Nephron progenitor cell (in vitro differentiated cells): Measurements from ENCODE around the gene DDIAS.
A peak's percentile ranks its signal among the peaks of the same experiment; 100 is the strongest.

ENCODE experiments used
- DNase-seq: peaks from one replicate; pipeline ENCODE4 v3.0.0; 2021
- H3K27ac Mint-ChIP-seq: 2 replicates; pipeline ENCODE4 v1.8.0; 2021; ENCODE audit warnings: mild to moderate bottlenecking, moderate library complexity, mixed read lengths
- H3K27me3 Mint-ChIP-seq: 2 replicates; pipeline ENCODE4 v1.8.0; 2021; ENCODE audit warnings: mild to moderate bottlenecking, low read depth, mixed read lengths; ENCODE audit not compliant: poor library complexity
- H3K36me3 Mint-ChIP-seq: 2 replicates; pipeline ENCODE4 v1.8.0; 2021; ENCODE audit warnings: low read depth, mixed read lengths
- H3K4me1 Mint-ChIP-seq: 2 replicates; pipeline ENCODE4 v1.8.0; 2021; ENCODE audit warnings: mixed read lengths
- H3K4me3 Mint-ChIP-seq: 2 replicates; pipeline ENCODE4 v1.8.0; 2021; ENCODE audit warnings: mild to moderate bottlenecking, moderate library complexity, mixed read lengths
- H3K9me3 Mint-ChIP-seq: 2 replicates; pipeline ENCODE4 v1.8.0; 2021; ENCODE audit warnings: mild to moderate bottlenecking, moderate library complexity, mixed read lengths
- TF ChIP-seq, protein P1 (sequence below): fragments of 200-600 bp; sonication (generic); IDR thresholded peaks from 2 replicates; pipeline ENCODE4 v1.5.0; 2021; ENCODE audit warnings: antibody characterized with exemption

Gene DDIAS

GRCh38 chr11:82873919-82874333, 27.6 kb upstream of the DDIAS start:
- H3K9me3 Mint-ChIP-seq, result peaks cover 27% of the 10 kb centered on the region
- DNase-seq, result no peak
- H3K4me3 Mint-ChIP-seq, result no peak overlapping the region
- TF ChIP-seq, protein P1, sequence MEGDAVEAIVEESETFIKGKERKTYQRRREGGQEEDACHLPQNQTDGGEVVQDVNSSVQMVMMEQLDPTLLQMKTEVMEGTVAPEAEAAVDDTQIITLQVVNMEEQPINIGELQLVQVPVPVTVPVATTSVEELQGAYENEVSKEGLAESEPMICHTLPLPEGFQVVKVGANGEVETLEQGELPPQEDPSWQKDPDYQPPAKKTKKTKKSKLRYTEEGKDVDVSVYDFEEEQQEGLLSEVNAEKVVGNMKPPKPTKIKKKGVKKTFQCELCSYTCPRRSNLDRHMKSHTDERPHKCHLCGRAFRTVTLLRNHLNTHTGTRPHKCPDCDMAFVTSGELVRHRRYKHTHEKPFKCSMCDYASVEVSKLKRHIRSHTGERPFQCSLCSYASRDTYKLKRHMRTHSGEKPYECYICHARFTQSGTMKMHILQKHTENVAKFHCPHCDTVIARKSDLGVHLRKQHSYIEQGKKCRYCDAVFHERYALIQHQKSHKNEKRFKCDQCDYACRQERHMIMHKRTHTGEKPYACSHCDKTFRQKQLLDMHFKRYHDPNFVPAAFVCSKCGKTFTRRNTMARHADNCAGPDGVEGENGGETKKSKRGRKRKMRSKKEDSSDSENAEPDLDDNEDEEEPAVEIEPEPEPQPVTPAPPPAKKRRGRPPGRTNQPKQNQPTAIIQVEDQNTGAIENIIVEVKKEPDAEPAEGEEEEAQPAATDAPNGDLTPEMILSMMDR, result no peak
- H3K36me3 Mint-ChIP-seq, result peaks cover 42% of the 10 kb centered on the region
- H3K27me3 Mint-ChIP-seq, result peaks cover 4% of the 10 kb centered on the region
- peaks cover 6% of the 10 kb centered on the region for H3K4me1 Mint-ChIP-seq
- peak overlapping the region; percentile 56 for H3K27ac Mint-ChIP-seq

GRCh38 chr11:82874646-82875523, 26.7 kb upstream of the DDIAS start:
- Mint-ChIP-seq H3K36me3 (peaks cover 52% of the 10 kb centered on the region), H3K4me3 (no peak overlapping the region), H3K27me3 (peaks cover 4% of the 10 kb centered on the region), H3K27ac (no peak overlapping the region), H3K9me3 (peaks cover 37% of the 10 kb centered on the region), H3K4me1 (peaks cover 6% of the 10 kb centered on the region)
- TF ChIP-seq, protein P1, result no peak
- DNase-seq, result no peak

- Mint-ChIP-seq H3K4me3 (no peak overlapping the region), H3K27ac (no peak overlapping the region), H3K36me3 (peaks cover 64% of the 10 kb centered on the region), H3K9me3 (peaks cover 38% of the 10 kb centered on the region), H3K27me3 (no peaks in the 10 kb centered on the region), H3K4me1 (no peaks in the 10 kb centered on the region)
- DNase-seq, result no peak
- TF ChIP-seq, protein P1, result no peak
These were observed 17.7 kb upstream of the DDIAS start for GRCh38 chr11:82883853-82884252.

DNA sequence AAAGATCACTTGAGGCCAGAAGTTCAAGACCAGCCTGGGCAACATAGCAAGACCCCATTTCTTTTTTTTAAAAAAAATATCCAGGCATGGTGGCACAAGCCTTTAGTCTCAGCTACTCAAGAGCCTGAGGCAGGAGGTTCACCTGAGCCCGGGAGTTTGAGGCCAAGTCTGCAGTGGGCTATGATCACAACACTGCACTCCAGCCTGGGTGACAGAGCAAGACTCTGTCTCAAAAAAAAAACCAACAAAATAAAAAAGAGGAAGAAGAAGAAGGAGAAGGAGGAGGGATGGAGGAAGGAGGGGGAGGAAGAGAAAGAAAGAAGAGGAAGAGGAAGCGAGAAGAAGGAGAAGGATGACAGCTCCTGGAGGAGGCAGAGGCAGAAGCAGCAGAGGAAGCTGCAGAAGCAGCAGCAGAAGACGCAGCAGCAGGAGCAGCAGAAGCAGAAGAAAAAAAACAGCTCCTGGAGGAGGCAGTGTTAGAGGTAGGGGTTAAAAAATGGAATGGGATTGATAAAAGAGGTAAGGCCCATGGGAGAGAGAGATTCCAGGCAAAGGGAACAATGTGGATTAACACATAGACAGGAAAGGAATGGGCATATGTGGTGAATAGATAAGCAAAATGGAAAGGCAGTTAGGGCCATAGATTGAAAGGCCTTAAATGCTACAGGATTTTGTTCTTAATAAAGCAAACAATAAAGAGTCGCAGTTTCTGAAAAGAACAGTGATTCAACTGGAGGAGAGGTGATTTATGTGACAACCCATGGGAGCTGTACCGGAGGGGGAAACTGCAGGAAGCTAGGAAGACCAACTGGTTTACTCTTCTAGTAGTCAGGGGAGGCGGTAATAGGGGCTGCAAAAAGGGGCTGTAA, 12.2 kb upstream of the DDIAS start:
- Mint-ChIP-seq H3K27ac (no peak overlapping the region), H3K4me3 (no peak overlapping the region), H3K36me3 (peaks cover 13% of the 10 kb centered on the region), H3K27me3 (no peaks in the 10 kb centered on the region), H3K4me1 (no peaks in the 10 kb centered on the region), H3K9me3 (no peaks in the 10 kb centered on the region)
- DNase-seq, result peak; percentile 14
- TF ChIP-seq, protein P1, result no peak

DNA sequence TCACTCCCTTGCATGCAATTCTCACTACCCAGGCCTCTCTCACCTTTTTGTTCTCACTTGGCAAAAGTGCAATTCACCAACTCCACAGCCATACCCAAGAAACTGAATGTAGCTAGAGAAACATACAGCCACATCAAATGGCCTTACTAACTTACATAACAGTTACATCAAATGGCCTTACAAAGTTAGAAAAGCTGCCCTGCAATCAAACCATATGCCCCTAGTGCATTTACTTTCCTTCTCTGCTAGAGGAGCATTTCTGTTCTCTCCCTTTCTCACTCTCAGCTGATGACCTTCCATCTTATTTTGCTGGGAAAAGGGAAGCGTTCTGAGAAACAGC, 11.6 kb upstream of the DDIAS start:
- Mint-ChIP-seq H3K4me3 (no peak overlapping the region), H3K27ac (no peak overlapping the region), H3K4me1 (no peaks in the 10 kb centered on the region), H3K36me3 (peaks cover 13% of the 10 kb centered on the region), H3K27me3 (no peaks in the 10 kb centered on the region), H3K9me3 (no peaks in the 10 kb centered on the region)
- no peak for DNase-seq
- TF ChIP-seq, protein P1, result no peak
